ENCODE measurements around the gene DNAH7. TPM values are rescaled to one million over a fixed set of nuclear protein-coding genes. Genes with fewer than 3 reads are reported as not detected.

The DNAH7 gene
- total RNA-seq (2014; rRNA removed; shearing (Covaris generic)) = under 0.01 TPM in 1 of 2 replicates, not detected in the other

- peak within 1 kb of the TSS; percentile 84 for H3K4me3 ChIP-seq (ENCODE audit: insufficient read depth, low read depth, low read length)
Measured at GRCh38 chr2:196068271-196069209, at the start of gene DNAH7. Gene DNAH7 (minus strand): TSS chr2:196068837. CDS start chr2:196068711, 126 bp downstream.

GRCh38 chr2:196117214-196117705 lies 48.6 kb upstream of the DNAH7 start:
- Histone ChIP-seq H3K36me3 (replicated peaks; ENCODE audit: control insufficient read depth, insufficient read depth, low read length) (no peaks in the 10 kb centered on the region), H3K27me3 (ENCODE audit: control insufficient read depth, insufficient read depth, low read length) (no peaks in the 10 kb centered on the region)

More at GRCh38 chr2:196068271-196069209, at the start of gene DNAH7:
- H3K27me3 ChIP-seq (ENCODE audit: control insufficient read depth, insufficient read depth, low read length) = no peaks in the 10 kb centered on the region
- no peaks in the 10 kb centered on the region for H3K36me3 ChIP-seq (replicated peaks; ENCODE audit: control insufficient read depth, insufficient read depth, low read length)
- peak; percentile 89 for DNase-seq

GRCh38 chr2:196113061-196113974 lies 44.7 kb upstream of the DNAH7 start:
- no peaks in the 10 kb centered on the region for H3K27me3 ChIP-seq (ENCODE audit: control insufficient read depth, insufficient read depth, low read length)
- H3K36me3 ChIP-seq (replicated peaks; ENCODE audit: control insufficient read depth, insufficient read depth, low read length) = no peaks in the 10 kb centered on the region
- DNase-seq = no peak
- H3K4me3 ChIP-seq (ENCODE audit: insufficient read depth, low read depth, low read length) = no peak overlapping the region

More at GRCh38 chr2:196117214-196117705, 48.6 kb upstream of the DNAH7 start:
- H3K4me3 ChIP-seq (ENCODE audit: insufficient read depth, low read depth, low read length) = no peak overlapping the region
- no peak for DNase-seq

GRCh38 chr2:196112418-196113034 lies 43.9 kb upstream of the DNAH7 start:
- Histone ChIP-seq H3K27me3 (ENCODE audit: control insufficient read depth, insufficient read depth, low read length) (no peaks in the 10 kb centered on the region), H3K36me3 (replicated peaks; ENCODE audit: control insufficient read depth, insufficient read depth, low read length) (no peaks in the 10 kb centered on the region), H3K4me3 (ENCODE audit: insufficient read depth, low read depth, low read length) (no peak overlapping the region)
- DNase-seq = no peak

- no peak for DNase-seq
- H3K36me3 ChIP-seq (replicated peaks; ENCODE audit: control insufficient read depth, insufficient read depth, low read length) = no peaks in the 10 kb centered on the region
- no peak overlapping the region for H3K4me3 ChIP-seq (ENCODE audit: insufficient read depth, low read depth, low read length)
- no peaks in the 10 kb centered on the region for H3K27me3 ChIP-seq (ENCODE audit: control insufficient read depth, insufficient read depth, low read length)
Measured at GRCh38 chr2:196108604-196109003, 40.0 kb upstream of the DNAH7 start.

GRCh38 chr2:196105951-196106350 lies 37.3 kb upstream of the DNAH7 start:
- Histone ChIP-seq H3K4me3 (ENCODE audit: insufficient read depth, low read depth, low read length) (no peak overlapping the region), H3K36me3 (replicated peaks; ENCODE audit: control insufficient read depth, insufficient read depth, low read length) (no peaks in the 10 kb centered on the region), H3K27me3 (ENCODE audit: control insufficient read depth, insufficient read depth, low read length) (no peaks in the 10 kb centered on the region)
- DNase-seq = no peak

GRCh38 chr2:196104066-196104465 lies 35.4 kb upstream of the DNAH7 start:
- no peaks in the 10 kb centered on the region for H3K36me3 ChIP-seq (replicated peaks; ENCODE audit: control insufficient read depth, insufficient read depth, low read length)
- H3K4me3 ChIP-seq (ENCODE audit: insufficient read depth, low read depth, low read length) = no peak overlapping the region
- no peak for DNase-seq
- H3K27me3 ChIP-seq (ENCODE audit: control insufficient read depth, insufficient read depth, low read length) = no peaks in the 10 kb centered on the region

- no peak for DNase-seq
- no peak overlapping the region for H3K4me3 ChIP-seq (ENCODE audit: insufficient read depth, low read depth, low read length)
- no peaks in the 10 kb centered on the region for H3K27me3 ChIP-seq (ENCODE audit: control insufficient read depth, insufficient read depth, low read length)
- no peaks in the 10 kb centered on the region for H3K36me3 ChIP-seq (replicated peaks; ENCODE audit: control insufficient read depth, insufficient read depth, low read length)
Measured at GRCh38 chr2:196103626-196104025, 35.0 kb upstream of the DNAH7 start.

GRCh38 chr2:196101325-196101991 lies 32.8 kb upstream of the DNAH7 start:
- Histone ChIP-seq H3K27me3 (ENCODE audit: control insufficient read depth, insufficient read depth, low read length) (no peaks in the 10 kb centered on the region), H3K4me3 (ENCODE audit: insufficient read depth, low read depth, low read length) (no peak overlapping the region), H3K36me3 (replicated peaks; ENCODE audit: control insufficient read depth, insufficient read depth, low read length) (no peaks in the 10 kb centered on the region)
- no peak for DNase-seq

GRCh38 chr2:196099916-196100315 lies 31.3 kb upstream of the DNAH7 start:
- no peak for DNase-seq
- Histone ChIP-seq H3K36me3 (replicated peaks; ENCODE audit: control insufficient read depth, insufficient read depth, low read length) (no peaks in the 10 kb centered on the region), H3K27me3 (ENCODE audit: control insufficient read depth, insufficient read depth, low read length) (no peaks in the 10 kb centered on the region), H3K4me3 (ENCODE audit: insufficient read depth, low read depth, low read length) (no peak overlapping the region)

- no peak overlapping the region for H3K4me3 ChIP-seq (ENCODE audit: insufficient read depth, low read depth, low read length)
- no peak for DNase-seq
- H3K36me3 ChIP-seq (replicated peaks; ENCODE audit: control insufficient read depth, insufficient read depth, low read length) = no peaks in the 10 kb centered on the region
- no peaks in the 10 kb centered on the region for H3K27me3 ChIP-seq (ENCODE audit: control insufficient read depth, insufficient read depth, low read length)
Measured at GRCh38 chr2:196097864-196098660, 29.4 kb upstream of the DNAH7 start.

- Histone ChIP-seq H3K4me3 (ENCODE audit: insufficient read depth, low read depth, low read length) (no peak overlapping the region), H3K36me3 (replicated peaks; ENCODE audit: control insufficient read depth, insufficient read depth, low read length) (no peaks in the 10 kb centered on the region), H3K27me3 (ENCODE audit: control insufficient read depth, insufficient read depth, low read length) (no peaks in the 10 kb centered on the region)
- peak; percentile 38 for DNase-seq
Measured at GRCh38 chr2:196096982-196097745, 28.5 kb upstream of the DNAH7 start.
